ENCODE measurements around the gene PLXNA4.

GRCh38 chr7:132576721-132577085 is 433 bp upstream of the PLXNA4 start:
- TF ChIP-seq POLR2AphosphoS5 (IDR thresholded peaks at IDR 0.05; ENCODE audit: low read depth, low read length) (no peak), TAF1 (IDR thresholded peaks at IDR 0.05; ENCODE audit: borderline replicate concordance, insufficient read depth, low read length) (no peak), SIN3A (IDR thresholded peaks at IDR 0.05; ENCODE audit: borderline replicate concordance, insufficient read depth, low read length) (no peak), REST (IDR thresholded peaks at IDR 0.05; ENCODE audit: insufficient read depth in 1 of 2, low read depth in 2 of 2, low read length in 2 of 2) (no peak), FOXP2 (optimal IDR thresholded peaks at IDR 0.05; ENCODE audit: borderline replicate concordance, extremely low read depth, extremely low read length, insufficient read depth) (no peak)
